Stimulated activated CD4-positive, alpha-beta T cell treated with anti-CD3 and anti-CD28 coated beads, TNF-alpha, amount 100 ng/mL, for 4 hours (primary cell): ENCODE results near the gene RAPGEF5.

Experiments
- DNase-seq, 3 experiments: peaks; one replicate each; pipeline ENCODE4 v3.0.0-alpha.2; 2020; ENCODE audit warnings: low read depth in 3 of 3

The RAPGEF5 gene

GRCh38 chr7:22377703-22378102, 20.7 kb upstream of the RAPGEF5 start:
- no peak for DNase-seq

- no peak for DNase-seq
These were observed 18.6 kb upstream of the RAPGEF5 start for GRCh38 chr7:22375359-22376048.

- no peak for DNase-seq
These were observed 17.0 kb upstream of the RAPGEF5 start for GRCh38 chr7:22373911-22374310.

GRCh38 chr7:22373388-22373787, 16.4 kb upstream of the RAPGEF5 start:
- DNase-seq: no peak

GRCh38 chr7:22372863-22373262, 15.9 kb upstream of the RAPGEF5 start:
- DNase-seq: no peak

GRCh38 chr7:22371878-22372277, 14.9 kb upstream of the RAPGEF5 start:
- DNase-seq: no peak

- no peak for DNase-seq
These were observed 7.9 kb upstream of the RAPGEF5 start for GRCh38 chr7:22364900-22365299.

- no peak for DNase-seq
These were observed 6.9 kb upstream of the RAPGEF5 start for GRCh38 chr7:22363756-22364422.

GRCh38 chr7:22361795-22362194, 4.8 kb upstream of the RAPGEF5 start:
- no peak for DNase-seq

GRCh38 chr7:22361320-22361719, 4.4 kb upstream of the RAPGEF5 start:
- DNase-seq: no peak

- DNase-seq: no peak
These were observed 2.1 kb upstream of the RAPGEF5 start for GRCh38 chr7:22358820-22359697.

- DNase-seq: no peak
These were observed 589 bp upstream of the RAPGEF5 start for GRCh38 chr7:22357311-22358175.

GRCh38 chr7:22356010-22356691, 803 bp downstream of the RAPGEF5 start:
- DNase-seq: no peak

GRCh38 chr7:22355620-22356009, 1.3 kb downstream of the RAPGEF5 start:
- DNase-seq: no peak

GRCh38 chr7:22354462-22354861, 2.5 kb downstream of the RAPGEF5 start:
- no peak for DNase-seq

- no peak for DNase-seq
These were observed 4.1 kb downstream of the RAPGEF5 start for GRCh38 chr7:22352887-22353286.

GRCh38 chr7:22351878-22352277, 5.1 kb downstream of the RAPGEF5 start:
- DNase-seq: no peak

GRCh38 chr7:22351329-22351692, 5.6 kb downstream of the RAPGEF5 start:
- DNase-seq: no peak

- no peak for DNase-seq
These were observed 6.3 kb downstream of the RAPGEF5 start for GRCh38 chr7:22350466-22351328.

GRCh38 chr7:22348379-22348778, 8.6 kb downstream of the RAPGEF5 start:
- no peak for DNase-seq
